ENCODE data around the gene HTR1D.
"Not testable (repeated sequence)": the region's sequence is repeated elsewhere in the genome, so short reads cannot be mapped to it uniquely, and the experiment has no call there.

The HTR1D gene

GRCh38 chr1:23217421-23218115, at the start of gene HTR1D:
HTR1D (minus strand) TSS chr1:23217502; CDS start chr1:23194219, 23,283 bp downstream.
- in situ Hi-C loops (cut with HindIII; ENCODE audit: low sequenced_read_pairs), result no loop called here

GRCh38 chr1:23263380-23263887, 46.1 kb upstream of the HTR1D start:
- in situ Hi-C loops (cut with HindIII; ENCODE audit: low sequenced_read_pairs), result loop anchor here (5.0 kb wide), 1 partner anchor 71 kb away; no protein-coding TSS in a partner anchor

- in situ Hi-C loops (cut with HindIII; ENCODE audit: low sequenced_read_pairs), result not testable (repeated sequence)
Observed at GRCh38 chr1:23258082-23258481, 40.8 kb upstream of the HTR1D start.

- in situ Hi-C loops (cut with HindIII; ENCODE audit: low sequenced_read_pairs), result not testable (repeated sequence)
Observed at GRCh38 chr1:23257371-23257770, 40.1 kb upstream of the HTR1D start.

- in situ Hi-C loops (cut with HindIII; ENCODE audit: low sequenced_read_pairs), result no loop called here
Observed at GRCh38 chr1:23254584-23254983, 37.3 kb upstream of the HTR1D start.

- in situ Hi-C loops (cut with HindIII; ENCODE audit: low sequenced_read_pairs), result no loop called here
Observed at GRCh38 chr1:23251812-23252211, 34.5 kb upstream of the HTR1D start.

- in situ Hi-C loops (cut with HindIII; ENCODE audit: low sequenced_read_pairs), result no loop called here
Observed at GRCh38 chr1:23249787-23250454, 32.6 kb upstream of the HTR1D start.

- in situ Hi-C loops (cut with HindIII; ENCODE audit: low sequenced_read_pairs), result no loop called here
Observed at GRCh38 chr1:23247276-23247675, 30.0 kb upstream of the HTR1D start.

GRCh38 chr1:23246274-23246673, 29.0 kb upstream of the HTR1D start:
- in situ Hi-C loops (cut with HindIII; ENCODE audit: low sequenced_read_pairs), result no loop called here

- in situ Hi-C loops (cut with HindIII; ENCODE audit: low sequenced_read_pairs), result no loop called here
Observed at GRCh38 chr1:23244256-23244761, 27.0 kb upstream of the HTR1D start.

- in situ Hi-C loops (cut with HindIII; ENCODE audit: low sequenced_read_pairs), result no loop called here
Observed at GRCh38 chr1:23242414-23242813, 25.1 kb upstream of the HTR1D start.

GRCh38 chr1:23239638-23240295, 22.5 kb upstream of the HTR1D start:
- in situ Hi-C loops (cut with HindIII; ENCODE audit: low sequenced_read_pairs), result no loop called here

- in situ Hi-C loops (cut with HindIII; ENCODE audit: low sequenced_read_pairs), result no loop called here
Observed at GRCh38 chr1:23238565-23238964, 21.3 kb upstream of the HTR1D start.

- in situ Hi-C loops (cut with HindIII; ENCODE audit: low sequenced_read_pairs), result no loop called here
Observed at GRCh38 chr1:23237508-23237907, 20.2 kb upstream of the HTR1D start.

GRCh38 chr1:23227806-23228205, 10.5 kb upstream of the HTR1D start:
- in situ Hi-C loops (cut with HindIII; ENCODE audit: low sequenced_read_pairs), result no loop called here

- in situ Hi-C loops (cut with HindIII; ENCODE audit: low sequenced_read_pairs), result no loop called here
Observed at GRCh38 chr1:23224739-23225648, 7.7 kb upstream of the HTR1D start.

- in situ Hi-C loops (cut with HindIII; ENCODE audit: low sequenced_read_pairs), result not testable (repeated sequence)
Observed at GRCh38 chr1:23223963-23224362, 6.7 kb upstream of the HTR1D start.

GRCh38 chr1:23223490-23223951, 6.2 kb upstream of the HTR1D start:
- in situ Hi-C loops (cut with HindIII; ENCODE audit: low sequenced_read_pairs), result not testable (repeated sequence)

- in situ Hi-C loops (cut with HindIII; ENCODE audit: low sequenced_read_pairs), result no loop called here
Observed at GRCh38 chr1:23222742-23223141, 5.4 kb upstream of the HTR1D start.

GRCh38 chr1:23222331-23222730, 5.0 kb upstream of the HTR1D start:
- in situ Hi-C loops (cut with HindIII; ENCODE audit: low sequenced_read_pairs), result no loop called here

All from DLD1 (cell line).